Hematopoietic multipotent progenitor cell treated with erythropoietin and hydrocortisone succinate and interleukin-3 and kit ligand, for 6 days (in vitro differentiated cells): ENCODE data around the gene TBCK.

Source experiments
- DNase-seq: peaks from one replicate; pipeline ENCODE4 v3.0.0-alpha.2; 2015

TBCK gene

DNA sequence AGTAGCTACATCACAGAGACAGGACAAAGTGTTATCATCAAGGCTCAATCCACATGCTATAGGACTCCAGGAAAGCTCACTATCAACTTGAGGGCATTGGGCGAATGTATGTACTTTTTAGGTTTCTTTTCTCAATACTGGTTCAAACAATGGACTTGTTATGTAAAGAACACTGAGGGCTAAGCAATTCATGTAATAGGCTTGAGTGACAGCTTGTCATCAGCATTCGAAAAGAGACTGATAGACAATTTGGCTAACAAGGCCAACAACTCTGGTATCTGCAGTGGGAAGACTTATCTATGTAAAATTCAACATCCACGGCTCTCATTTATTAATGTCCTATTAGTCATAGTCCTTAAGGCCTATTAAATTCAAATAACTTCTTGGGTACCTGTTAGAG lies 279.7 kb downstream of the TBCK start:
- DNase-seq: no peak

DNA sequence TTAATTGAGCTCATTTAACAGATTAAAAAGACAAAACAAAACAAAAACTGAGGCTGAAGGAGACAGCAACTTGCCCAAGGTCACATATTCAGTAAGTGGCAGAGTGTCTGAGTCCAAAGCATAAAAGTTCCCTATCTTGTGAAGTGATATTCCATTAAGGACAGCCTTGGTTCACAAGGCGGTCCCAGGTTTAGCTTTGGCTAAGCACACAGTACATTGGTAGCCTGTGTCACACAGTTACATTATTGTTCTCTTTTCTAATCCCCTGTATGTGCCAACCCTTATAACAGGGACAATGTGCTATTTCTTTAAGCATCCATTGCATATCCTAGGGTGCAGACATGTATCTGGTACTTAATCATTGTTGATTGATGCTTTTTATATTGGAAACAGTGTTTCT lies 280.8 kb downstream of the TBCK start:
- DNase-seq: no peak

DNA sequence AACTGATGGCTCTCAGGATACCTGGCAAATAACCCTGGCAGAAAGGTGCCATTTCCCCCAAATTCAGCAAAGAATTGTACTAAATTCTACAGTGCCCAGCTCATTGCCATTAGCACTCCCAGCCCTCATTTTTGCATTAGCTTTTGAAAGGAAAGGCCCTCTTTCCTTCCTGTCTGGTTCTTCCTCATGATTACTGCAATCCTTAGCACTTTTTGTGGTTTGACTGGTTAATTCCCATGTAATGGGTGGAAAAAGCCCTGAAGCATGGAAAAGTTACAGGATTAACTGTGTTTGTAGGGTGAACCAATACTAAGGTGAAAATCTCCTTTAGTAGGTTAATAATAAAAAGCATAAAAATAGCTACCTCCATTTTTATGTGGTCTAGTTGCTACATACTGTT lies 281.3 kb downstream of the TBCK start:
- DNase-seq: no peak

DNA sequence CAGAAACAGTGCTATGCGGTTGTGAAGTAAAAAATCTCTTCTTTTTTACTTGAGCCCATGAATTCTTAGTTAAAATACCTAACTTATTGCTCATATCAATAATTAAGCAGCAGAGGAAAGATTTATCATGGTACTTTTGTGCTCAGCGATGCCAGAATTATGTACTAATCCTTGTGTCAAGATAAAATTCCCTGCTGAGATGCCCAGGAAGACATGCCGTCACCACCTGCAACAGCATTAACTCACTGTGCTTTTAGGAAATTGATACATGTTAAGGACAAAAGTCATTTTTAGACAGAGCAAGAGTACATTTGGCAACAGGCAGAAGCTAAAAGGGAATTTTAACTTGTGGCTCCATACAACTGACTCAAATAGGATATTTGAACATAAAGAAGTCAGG lies 281.8 kb downstream of the TBCK start:
- no peak for DNase-seq

DNA sequence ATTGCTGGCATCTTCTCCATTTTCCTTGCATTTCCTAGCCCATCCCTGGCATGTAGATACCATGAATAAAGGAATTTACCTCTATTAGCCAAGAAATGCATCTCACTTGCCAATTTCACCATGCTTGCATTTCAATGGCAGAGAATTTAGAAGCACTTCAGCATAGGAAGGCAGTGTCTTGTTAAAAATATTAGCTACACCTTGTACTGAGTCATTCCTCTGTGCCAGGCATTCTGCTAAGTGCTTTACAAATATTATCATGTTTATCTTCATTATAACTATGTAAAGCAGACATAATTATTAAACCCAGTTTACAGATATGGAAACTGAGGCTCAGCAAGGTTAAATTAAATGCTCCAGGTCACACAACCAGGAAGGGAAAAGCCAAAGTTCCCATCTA lies 282.5 kb downstream of the TBCK start:
- no peak for DNase-seq

DNA sequence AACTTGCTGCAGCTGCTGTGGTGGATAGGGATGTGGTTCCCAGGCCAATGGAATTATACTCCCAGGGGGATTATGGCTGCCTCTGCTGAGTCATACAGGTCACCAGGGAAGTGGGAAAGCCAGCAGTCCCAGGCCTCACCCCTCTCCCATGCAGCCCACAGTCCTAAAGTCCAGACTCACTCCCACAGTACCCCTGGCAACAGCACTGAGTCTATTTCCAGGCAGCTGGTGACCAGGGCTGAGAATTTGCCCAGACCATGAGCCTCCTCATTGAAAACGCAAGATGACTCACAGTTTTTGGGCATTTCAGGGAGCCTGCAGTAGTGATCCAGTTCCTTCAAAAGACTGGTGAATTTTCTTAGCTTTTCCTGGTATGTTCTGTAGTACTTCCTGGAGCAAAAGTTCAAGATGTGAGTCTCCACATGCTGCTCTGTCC lies 283.1 kb downstream of the TBCK start:
- no peak for DNase-seq

DNA sequence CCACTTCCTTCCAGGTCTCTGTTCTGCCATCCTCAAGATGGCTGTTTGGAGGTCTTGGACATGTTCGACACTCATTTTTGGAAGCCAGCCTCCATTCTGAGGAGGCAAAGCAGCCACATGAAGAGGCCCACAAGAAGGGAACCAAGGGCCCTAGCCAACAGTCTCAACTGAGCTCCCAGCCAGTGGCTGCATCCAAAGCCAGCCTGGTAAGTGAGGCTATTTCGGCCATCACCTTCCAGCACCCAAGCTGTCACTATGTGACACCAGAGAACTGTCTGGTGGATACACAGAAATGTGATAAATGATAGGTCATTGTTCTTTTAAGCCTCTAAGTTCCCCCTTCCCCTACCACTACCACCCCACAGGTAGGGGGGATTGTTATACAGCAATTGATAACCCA lies 293.6 kb downstream of the TBCK start:
- no peak for DNase-seq

DNA sequence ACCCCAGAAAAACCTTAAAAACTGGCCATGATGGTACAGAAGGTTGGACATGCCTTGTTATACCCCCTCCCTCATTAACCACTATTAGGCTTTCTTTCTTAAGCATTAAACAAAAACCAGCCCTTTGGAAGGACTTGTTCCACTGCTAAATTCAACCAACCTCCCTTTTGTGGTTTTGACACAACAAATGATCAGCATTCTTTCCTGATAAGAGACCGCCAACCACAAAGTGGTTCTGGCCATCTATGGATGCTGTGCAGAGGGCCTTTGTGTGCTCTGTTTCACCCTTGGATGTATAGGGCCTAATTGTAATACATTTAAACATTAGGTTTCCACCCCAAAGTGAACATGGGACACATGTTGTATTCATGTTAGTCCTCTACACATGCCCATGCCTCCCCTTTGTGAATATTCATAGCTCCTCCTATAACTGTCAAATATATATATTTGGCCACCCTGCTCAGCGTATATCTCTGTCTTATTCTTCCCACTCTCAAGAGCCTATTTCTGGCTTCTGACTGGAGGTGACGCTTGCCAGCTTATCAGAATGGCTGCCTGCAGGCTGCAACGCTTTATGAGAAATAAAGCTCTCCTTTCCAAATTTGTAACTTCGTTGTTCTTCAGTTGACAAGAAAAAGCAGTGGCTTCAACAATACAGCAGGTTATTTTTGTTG lies 294.1 kb downstream of the TBCK start:
- peak; percentile 84 for DNase-seq

DNA sequence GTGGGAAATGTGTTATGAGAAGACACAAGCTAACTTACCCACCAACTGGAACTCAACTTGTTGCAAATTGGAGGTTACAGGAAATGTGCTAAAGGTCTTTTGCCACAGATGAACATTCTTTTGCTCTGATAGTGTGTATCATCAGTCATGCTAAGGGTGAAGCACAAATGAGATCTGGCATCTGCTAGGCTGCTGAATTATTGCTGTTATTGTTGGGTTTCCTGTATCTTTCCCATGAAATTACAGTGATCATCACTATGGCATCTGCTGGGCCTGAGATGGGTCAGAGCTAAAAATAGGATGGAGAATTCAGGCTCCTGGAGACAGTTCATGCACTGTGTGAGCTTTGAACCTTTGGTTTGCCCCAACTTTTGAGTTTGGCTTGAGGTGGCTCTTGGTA lies 296.2 kb downstream of the TBCK start:
- DNase-seq: no peak

DNA sequence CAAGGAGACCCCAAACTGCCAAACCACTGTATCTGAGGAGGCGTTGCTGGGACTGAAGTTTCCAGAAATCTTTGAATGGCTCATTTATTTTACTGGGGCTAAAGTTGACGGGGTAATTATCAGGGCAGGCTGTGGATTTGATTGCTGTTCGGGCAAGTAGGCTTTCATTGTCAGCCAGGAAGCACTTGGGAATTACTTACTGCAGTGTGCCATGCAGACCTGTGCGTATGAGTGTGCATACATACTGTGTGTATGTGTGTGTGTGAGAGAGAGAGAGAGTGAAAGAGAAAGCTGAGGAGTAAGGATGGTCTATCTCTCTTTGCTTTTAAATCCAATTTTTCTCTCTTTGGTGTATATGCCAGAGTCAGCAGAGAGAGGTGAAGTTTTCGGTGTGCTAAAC lies 298.0 kb downstream of the TBCK start:
- DNase-seq: no peak

DNA sequence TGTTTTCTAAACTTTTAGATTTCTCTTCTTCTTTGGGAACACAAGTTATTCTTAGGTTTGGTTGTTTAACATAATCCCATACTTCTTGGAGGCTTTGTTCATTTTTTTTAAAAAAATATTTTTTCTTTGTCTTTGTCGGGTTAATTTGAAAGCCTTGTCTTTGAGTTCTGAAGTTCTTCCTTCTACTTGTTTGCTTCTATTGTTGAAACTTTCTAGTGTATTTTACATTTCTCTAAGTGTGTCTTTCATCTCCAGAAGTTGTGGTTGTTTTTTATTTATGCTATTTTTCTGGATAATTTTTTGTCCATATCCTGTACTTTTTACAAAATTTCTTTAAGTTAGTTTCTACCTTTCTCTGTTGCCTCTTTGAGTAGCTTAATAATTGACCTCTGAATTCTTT lies 304.6 kb downstream of the TBCK start:
- no peak for DNase-seq

DNA sequence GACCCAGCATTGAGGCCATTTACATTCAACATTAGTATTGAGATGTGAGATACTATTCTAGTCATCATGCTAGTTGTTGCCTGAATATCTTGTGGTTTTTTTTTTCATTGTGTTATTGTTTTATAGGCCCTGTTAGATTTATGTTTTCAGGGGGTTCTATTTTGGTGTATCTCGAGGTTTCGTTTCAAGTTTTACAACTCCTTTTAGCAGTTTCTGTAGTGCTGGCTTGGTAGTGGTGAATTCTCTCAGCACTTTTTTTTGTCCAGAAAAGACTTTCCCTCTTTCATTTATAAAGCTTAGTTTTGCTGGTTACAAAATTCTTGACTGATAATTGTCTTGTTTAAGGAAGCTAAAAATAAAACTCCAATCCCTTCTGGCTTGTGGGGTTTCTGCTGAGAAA lies 305.2 kb downstream of the TBCK start:
- no peak for DNase-seq

DNA sequence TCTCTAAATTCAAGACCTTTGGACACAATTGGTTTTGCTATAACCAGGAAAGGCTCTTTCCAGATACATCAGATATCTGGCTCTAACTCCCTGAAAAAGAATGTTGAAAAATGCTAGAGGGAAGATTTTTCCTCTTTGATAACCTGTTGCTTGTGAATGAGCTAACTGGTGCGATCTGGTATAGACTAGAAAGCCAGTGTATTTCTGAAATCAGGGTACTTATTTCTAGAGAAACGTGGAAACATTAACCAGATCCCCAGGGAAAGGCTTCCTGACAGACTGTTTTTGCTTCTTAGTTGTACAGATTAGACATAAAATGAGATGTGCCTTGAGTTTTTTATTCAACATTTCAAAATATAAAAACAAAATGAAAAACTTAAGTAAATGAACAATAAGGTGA lies 313.0 kb downstream of the TBCK start:
- DNase-seq: no peak

DNA sequence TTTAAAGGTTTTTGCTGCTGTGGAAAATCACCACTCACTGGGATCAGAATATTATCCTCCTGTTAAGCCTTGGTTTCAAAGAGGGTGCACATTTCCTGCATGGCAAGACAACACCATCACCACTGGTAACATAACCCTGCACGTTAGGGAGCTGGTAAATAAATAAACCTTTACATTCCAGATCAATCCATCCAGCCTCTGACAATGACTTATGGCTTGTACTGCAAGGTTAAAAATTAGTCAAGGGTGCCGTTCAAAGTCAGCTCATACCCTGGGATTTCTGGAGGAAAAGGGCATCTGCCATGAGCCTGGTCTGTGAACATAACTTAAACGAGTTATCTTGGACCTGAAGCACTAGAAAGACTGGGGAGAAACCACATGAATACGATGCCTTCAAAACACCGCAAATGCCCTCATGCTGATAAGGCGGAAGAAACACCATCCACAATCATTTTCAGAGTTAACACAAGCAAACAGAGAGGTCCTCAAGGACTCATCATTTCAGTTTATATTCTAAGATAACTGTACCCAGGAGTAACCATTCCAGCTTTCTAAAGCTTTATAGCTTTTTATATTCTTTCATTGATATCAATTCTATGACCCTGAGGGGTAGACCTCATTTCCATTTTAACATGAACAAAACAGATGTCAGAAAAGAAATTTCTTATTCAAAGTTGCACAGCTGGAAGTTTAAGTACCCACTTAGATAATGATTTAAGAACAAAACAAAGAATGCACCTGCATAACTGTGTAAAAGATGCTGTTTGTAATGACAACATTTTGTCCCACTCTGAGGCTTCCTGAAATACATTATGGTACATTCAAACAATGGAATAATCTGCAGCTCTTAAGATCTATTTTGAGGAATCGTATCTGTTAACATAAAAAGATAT lies 317.6 kb downstream of the TBCK start:
- no peak for DNase-seq

DNA sequence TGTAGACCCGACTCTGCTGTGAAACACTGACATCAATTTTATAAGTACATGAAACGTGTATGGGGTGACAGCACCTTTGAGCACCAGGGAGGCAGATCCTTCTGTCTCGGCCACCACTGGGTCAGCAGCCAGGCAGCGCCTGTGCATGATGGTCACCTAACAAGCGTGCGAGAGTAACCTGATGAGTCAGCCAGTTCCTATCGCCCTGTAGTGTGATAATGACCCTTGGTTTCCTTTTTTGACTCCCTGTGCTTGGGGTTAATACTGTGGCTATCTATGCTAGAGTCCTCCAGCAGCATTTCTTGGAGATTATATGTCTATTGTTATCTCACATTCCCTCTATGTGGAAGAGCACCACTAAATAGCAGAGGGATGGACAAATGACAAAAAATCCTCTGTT lies 319.2 kb downstream of the TBCK start:
- no peak for DNase-seq

DNA sequence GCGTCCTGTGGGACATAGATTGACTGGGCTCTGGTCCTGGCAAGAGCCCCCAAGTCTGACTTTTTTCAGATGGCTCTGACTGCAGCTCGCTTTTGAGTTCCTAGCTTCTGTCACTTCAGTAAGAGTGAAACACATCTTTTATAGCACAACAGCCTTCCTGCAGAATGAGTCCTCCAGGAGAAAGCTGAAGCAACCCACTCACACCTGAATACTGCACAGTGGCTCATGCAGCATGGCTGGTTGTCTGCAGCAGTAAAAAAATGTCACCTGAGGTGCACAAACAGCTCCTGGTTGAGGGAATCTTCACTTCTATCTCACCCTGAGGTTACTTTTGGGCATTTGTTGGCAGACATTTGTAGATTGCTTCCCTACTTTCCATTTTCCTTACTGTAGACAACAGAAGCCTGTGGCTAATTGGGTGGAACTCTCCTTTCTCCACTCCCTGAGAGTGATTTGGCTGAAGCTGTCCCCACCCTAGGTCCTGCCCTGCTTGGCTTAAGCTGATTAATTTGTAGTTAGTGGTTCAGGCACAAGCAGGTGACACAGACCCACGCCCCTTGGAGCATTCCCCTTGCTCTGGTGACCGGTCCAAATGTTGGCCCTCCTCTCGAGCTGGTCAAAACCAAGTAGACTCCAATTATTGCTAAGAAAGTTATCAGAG lies 321.0 kb downstream of the TBCK start:
- DNase-seq: no peak

DNA sequence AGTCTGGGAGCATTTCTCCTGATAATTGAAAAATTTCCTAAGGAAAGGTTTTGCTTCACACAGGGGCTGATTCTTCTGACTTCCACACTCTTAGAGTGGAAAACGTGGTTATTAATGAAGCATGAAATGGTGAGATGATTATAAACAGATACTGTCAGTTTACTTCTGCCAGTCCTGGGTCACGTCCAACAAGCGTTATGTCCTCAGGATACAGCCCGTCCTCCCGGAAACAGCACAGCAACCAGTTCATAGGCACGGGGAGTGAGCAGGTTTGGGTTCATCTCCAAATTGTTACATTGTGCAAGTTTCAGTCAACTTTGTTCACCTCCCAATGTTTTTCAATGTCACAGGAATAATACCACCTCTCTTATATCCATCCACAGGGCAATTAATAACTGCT lies 321.9 kb downstream of the TBCK start:
- no peak for DNase-seq

DNA sequence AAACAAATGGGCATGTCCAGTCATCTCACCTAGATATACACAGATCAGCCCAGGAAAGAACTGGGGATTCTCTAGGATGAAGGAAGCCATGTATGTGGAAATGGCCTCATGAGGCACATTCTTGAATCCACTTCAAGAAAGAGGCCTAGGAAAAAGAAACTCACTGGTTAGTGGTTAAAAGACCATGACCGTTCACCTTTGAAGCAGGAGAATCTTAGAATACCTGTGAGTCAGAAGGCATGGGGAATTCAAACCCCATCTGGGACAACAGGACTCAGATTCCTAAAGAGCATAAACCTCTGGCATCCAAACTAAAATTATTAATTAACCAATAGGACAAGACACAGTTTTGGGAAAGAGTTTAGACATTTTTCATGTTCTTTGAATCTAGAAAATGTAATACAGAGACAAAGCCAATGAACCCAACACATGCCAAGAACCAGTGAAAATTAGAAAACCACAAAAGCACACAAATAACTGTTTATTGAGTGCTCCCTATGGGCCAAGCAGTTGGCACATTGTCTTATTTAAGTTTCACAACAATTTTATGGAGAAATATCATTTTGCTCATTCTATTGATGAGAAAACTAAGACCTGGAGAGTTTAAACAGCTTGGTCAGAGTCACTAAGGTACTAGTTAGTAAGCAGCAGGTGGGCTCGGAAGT lies 323.2 kb downstream of the TBCK start:
- DNase-seq: no peak

DNA sequence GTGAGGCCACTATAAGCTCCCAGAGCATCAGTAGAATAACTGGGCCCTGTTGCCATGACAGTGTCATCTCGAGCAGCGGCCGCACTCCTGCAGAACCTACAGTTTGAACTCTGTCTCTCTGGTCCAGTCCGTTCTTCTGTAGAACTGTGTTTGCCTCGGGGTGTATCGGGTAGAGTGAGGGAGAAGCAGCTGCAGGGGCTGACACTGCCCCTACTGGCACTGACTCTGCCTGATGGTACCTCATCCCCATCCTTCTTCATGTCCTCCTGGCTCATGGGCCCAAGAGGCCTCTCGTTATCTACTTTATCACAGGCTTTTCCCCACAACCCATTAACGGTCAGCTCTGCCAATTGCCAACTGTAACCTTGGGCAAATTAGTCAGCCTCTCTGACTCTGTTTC lies 324.3 kb downstream of the TBCK start:
- DNase-seq: no peak
